ACC112 (cell line): ENCODE results near the gene STING1.
"Not testable (repeated sequence)": the region's sequence is repeated elsewhere in the genome, so short reads cannot be mapped to it uniquely, and the experiment has no call there.

Source experiments
- H2AFZ ChIP-seq: fragments of 200-600 bp; sonication (generic); one replicate; pipeline ENCODE4 v1.6.0; 2017; ENCODE audit warnings: antibody characterized with exemption, low read length; ENCODE audit not compliant: unreplicated experiment
- H3K27ac ChIP-seq: fragments of 200-600 bp; sonication (generic); 2 replicates; pipeline ENCODE4 v1.5.1; 2014; ENCODE audit warnings: low read depth, mild to moderate bottlenecking, antibody characterized with exemption, low read length, moderate library complexity
- H3K27me3 ChIP-seq: fragments of 200-600 bp; sonication (generic); 2 replicates; pipeline ENCODE4 v1.6.1; 2014; ENCODE audit warnings: mild to moderate bottlenecking, antibody characterized with exemption, low read length, moderate library complexity, mixed read lengths; ENCODE audit not compliant: insufficient read depth
- H3K36me3 ChIP-seq: fragments of 200-600 bp; sonication (generic); 2 replicates; pipeline ENCODE4 v1.6.1; 2016; ENCODE audit warnings: mild to moderate bottlenecking, antibody characterized with exemption, low read length, moderate library complexity, mixed read lengths; ENCODE audit not compliant: insufficient read depth
- H3K4me1 ChIP-seq: fragments of 200-600 bp; sonication (generic); one replicate; pipeline ENCODE4 v1.6.1; 2016; ENCODE audit warnings: low read length, mixed read lengths; ENCODE audit not compliant: insufficient read depth, unreplicated experiment, control insufficient read depth
- H3K4me3 ChIP-seq: fragments of 200-600 bp; sonication (generic); 2 replicates; pipeline ENCODE4 v1.5.1; 2014; ENCODE audit warnings: mild to moderate bottlenecking, low read depth, low read length
- H3K79me2 ChIP-seq: fragments of 200-600 bp; sonication (generic); one replicate; pipeline ENCODE4 v1.6.0; 2016; ENCODE audit warnings: low read length; ENCODE audit not compliant: control insufficient read depth, unreplicated experiment, insufficient read depth

The STING1 gene

GRCh38 chr5:139482050-139482889 lies at the start of gene STING1:
TSS of gene STING1 (minus strand) at chr5:139482758. CDS start at chr5:139481704, 1,054 bp downstream.
- Histone ChIP-seq H3K4me3 (peak within 1 kb of the TSS; percentile 79), H3K4me1 (peaks cover 25% of the 10 kb centered on the region), H2AFZ (peak within 1 kb of the TSS; percentile 53), H3K36me3 (no peaks in the 10 kb centered on the region), H3K27ac (peak within 1 kb of the TSS; percentile 97), H3K79me2 (peaks cover 17% of the 10 kb centered on the region), H3K27me3 (no peaks in the 10 kb centered on the region)

- Histone ChIP-seq H3K36me3 (no peaks in the 10 kb centered on the region), H3K4me3 (no peak overlapping the region), H3K27ac (no peak overlapping the region), H3K27me3 (no peaks in the 10 kb centered on the region), H2AFZ (no peak overlapping the region), H3K4me1 (no peaks in the 10 kb centered on the region), H3K79me2 (no peaks in the 10 kb centered on the region)
These were observed 49.2 kb upstream of the STING1 start for GRCh38 chr5:139531772-139532169.

GRCh38 chr5:139530079-139530478 lies 47.5 kb upstream of the STING1 start:
- not testable (repeated sequence) for H3K4me3 ChIP-seq, H3K36me3 ChIP-seq, H3K79me2 ChIP-seq, H3K27ac ChIP-seq, H2AFZ ChIP-seq, H3K27me3 ChIP-seq, H3K4me1 ChIP-seq

- not testable (repeated sequence) for H3K4me3 ChIP-seq, H3K4me1 ChIP-seq, H3K79me2 ChIP-seq, H3K27ac ChIP-seq, H2AFZ ChIP-seq, H3K27me3 ChIP-seq, H3K36me3 ChIP-seq
These were observed 46.1 kb upstream of the STING1 start for GRCh38 chr5:139528695-139529094.

GRCh38 chr5:139527896-139528467 lies 45.4 kb upstream of the STING1 start:
- not testable (repeated sequence) for H3K27ac ChIP-seq, H3K36me3 ChIP-seq, H2AFZ ChIP-seq, H3K79me2 ChIP-seq, H3K27me3 ChIP-seq, H3K4me1 ChIP-seq, H3K4me3 ChIP-seq

GRCh38 chr5:139527090-139527470 lies 44.5 kb upstream of the STING1 start:
- H3K4me3 ChIP-seq, H2AFZ ChIP-seq, H3K27me3 ChIP-seq, H3K79me2 ChIP-seq, H3K27ac ChIP-seq, H3K36me3 ChIP-seq, H3K4me1 ChIP-seq: not testable (repeated sequence)

- not testable (repeated sequence) for H3K36me3 ChIP-seq, H2AFZ ChIP-seq, H3K27me3 ChIP-seq, H3K4me3 ChIP-seq, H3K79me2 ChIP-seq, H3K4me1 ChIP-seq, H3K27ac ChIP-seq
These were observed 43.9 kb upstream of the STING1 start for GRCh38 chr5:139526309-139527089.

- not testable (repeated sequence) for H3K4me1 ChIP-seq, H2AFZ ChIP-seq, H3K36me3 ChIP-seq, H3K79me2 ChIP-seq, H3K4me3 ChIP-seq, H3K27me3 ChIP-seq, H3K27ac ChIP-seq
These were observed 43.2 kb upstream of the STING1 start for GRCh38 chr5:139525586-139526308.

GRCh38 chr5:139524940-139525585 lies 42.5 kb upstream of the STING1 start:
- H2AFZ ChIP-seq, result no peak overlapping the region
- H3K4me1 ChIP-seq, result no peaks in the 10 kb centered on the region
- no peak overlapping the region for H3K4me3 ChIP-seq
- H3K27ac ChIP-seq, result no peak overlapping the region
- no peaks in the 10 kb centered on the region for H3K36me3 ChIP-seq
- no peaks in the 10 kb centered on the region for H3K79me2 ChIP-seq
- H3K27me3 ChIP-seq, result no peaks in the 10 kb centered on the region

- Histone ChIP-seq H3K79me2 (no peaks in the 10 kb centered on the region), H3K27me3 (no peaks in the 10 kb centered on the region), H3K36me3 (no peaks in the 10 kb centered on the region), H3K27ac (no peak overlapping the region), H2AFZ (no peak overlapping the region), H3K4me3 (no peak overlapping the region), H3K4me1 (no peaks in the 10 kb centered on the region)
These were observed 41.9 kb upstream of the STING1 start for GRCh38 chr5:139524446-139524845.
